SU-DHL-6 (cell line): ENCODE data around the gene MAP3K7CL.

Experiments used
- H2AFZ ChIP-seq: fragments of 200-600 bp; sonication (generic); 2 replicates; pipeline ENCODE4 v1.6.1; 2014; ENCODE audit warnings: low read depth, mild to moderate bottlenecking, moderate library complexity, mixed read lengths, antibody characterized with exemption, low read length; ENCODE audit not compliant: severe bottlenecking
- H3F3A ChIP-seq: fragments of 200-600 bp; shearing (Covaris generic); 2 replicates; pipeline ENCODE4 v1.6.0; 2016; ENCODE audit warnings: antibody characterized with exemption, mild to moderate bottlenecking; ENCODE audit not compliant: insufficient read depth
- H3K27ac ChIP-seq: fragments of 200-600 bp; sonication (generic); 2 replicates; pipeline ENCODE4 v1.5.1; 2016; ENCODE audit warnings: low read depth, mild to moderate bottlenecking, low read length, moderate library complexity, mixed read lengths
- H3K27me3 ChIP-seq: fragments of 200-600 bp; sonication (generic), shearing (Covaris generic); 2 replicates; pipeline ENCODE4 v1.6.0; 2014; ENCODE audit warnings: mild to moderate bottlenecking, low read length
- H3K36me3 ChIP-seq: fragments of 200-600 bp; sonication (generic); 2 replicates; pipeline ENCODE4 v1.6.1; 2014; ENCODE audit warnings: mild to moderate bottlenecking, low read length, mixed read lengths
- H3K4me2 ChIP-seq: fragments of 300-600, 200-600 bp; shearing (Covaris generic), sonication (generic); 2 replicates; pipeline ENCODE4 v1.6.0; 2014; ENCODE audit warnings: low read length, low read depth, mild to moderate bottlenecking; ENCODE audit not compliant: poor library complexity, severe bottlenecking
- H3K4me3 ChIP-seq: fragments of 200-600 bp; sonication (generic); 2 replicates; pipeline ENCODE4 v1.5.1; 2014; ENCODE audit warnings: antibody characterized with exemption, low read length, mild to moderate bottlenecking, mixed read lengths; ENCODE audit not compliant: insufficient read depth, poor library complexity, severe bottlenecking
- H3K79me2 ChIP-seq: fragments of 200-600 bp; sonication (generic); 2 replicates; pipeline ENCODE4 v1.6.1; 2014; ENCODE audit warnings: mild to moderate bottlenecking, low read length, moderate library complexity; ENCODE audit not compliant: insufficient read depth
- H3K9ac ChIP-seq: fragments of 200-600 bp; sonication (generic); 2 replicates; pipeline ENCODE4 v1.7.0; 2014; ENCODE audit warnings: mild to moderate bottlenecking, low read length
- H3K9me2 ChIP-seq: fragments of 200-600 bp; sonication (generic); replicated peaks from 2 replicates; pipeline ENCODE4 v1.6.1; 2014; ENCODE audit warnings: low read length; ENCODE audit not compliant: insufficient read depth
- H3K9me3 ChIP-seq: fragments of 200-600 bp; sonication (generic); 2 replicates; pipeline ENCODE4 v1.6.1; 2014; ENCODE audit warnings: low read length, mixed read lengths; ENCODE audit not compliant: insufficient read depth
- H4K20me1 ChIP-seq: fragments of 200-600 bp; sonication (generic); 2 replicates; pipeline ENCODE4 v1.6.1; 2014; ENCODE audit warnings: low read depth, mild to moderate bottlenecking, antibody characterized with exemption, low read length, moderate library complexity, mixed read lengths
- CTCF ChIP-seq: fragments of 200-600 bp; sonication (generic); IDR thresholded peaks from one replicate; pipeline ENCODE4 v1.5.1; 2017; ENCODE audit warnings: antibody characterized with exemption, mild to moderate bottlenecking, low read length, moderate library complexity; ENCODE audit not compliant: insufficient read depth, poor library complexity, severe bottlenecking
- EZH2phosphoT487 ChIP-seq: fragments of 200-600 bp; sonication (generic), shearing (Covaris generic); conservative IDR thresholded peaks from 2 replicates; pipeline ENCODE4 v1.6.1; 2018; ENCODE audit warnings: mild to moderate bottlenecking, antibody characterized with exemption, low read length, moderate library complexity, mixed read lengths

Gene MAP3K7CL

GRCh38 chr21:29130270-29130969, at the start of gene MAP3K7CL:
Gene MAP3K7CL, plus strand, starts transcription at chr21:29130644. Its CDS starts 2,701 bp downstream, at chr21:29133345.
- Histone ChIP-seq H3K4me2 (no peak within 1 kb of the TSS), H2AFZ (no peak within 1 kb of the TSS), H3K4me3 (no peak within 1 kb of the TSS)

GRCh38 chr21:29082046-29082815, 48.2 kb upstream of the MAP3K7CL start:
- TF ChIP-seq EZH2phosphoT487 (no peak), CTCF (no peak)
- H3K79me2 ChIP-seq: peaks cover 5% of the 10 kb centered on the region; the same call in 1 of the 2 replicates
- no peak overlapping the region for H3K27ac ChIP-seq
- H3K9me3 ChIP-seq: no peaks in the 10 kb centered on the region
- no peak overlapping the region for H2AFZ ChIP-seq
- H3K4me3 ChIP-seq: no peak overlapping the region
- H3K9ac ChIP-seq: no peak overlapping the region
- H3K4me2 ChIP-seq: no peak overlapping the region
- H3K27me3 ChIP-seq: no peaks in the 10 kb centered on the region
- no peaks in the 10 kb centered on the region for H3K9me2 ChIP-seq
- H3F3A ChIP-seq: peaks cover 23% of the 10 kb centered on the region
- H3K36me3 ChIP-seq: no peaks in the 10 kb centered on the region
- no peaks in the 10 kb centered on the region for H4K20me1 ChIP-seq

More at GRCh38 chr21:29130270-29130969, at the start of gene MAP3K7CL:
- Histone ChIP-seq H3K27me3 (no peaks in the 10 kb centered on the region), H3K79me2 (no peaks in the 10 kb centered on the region), H3K9ac (no peak within 1 kb of the TSS), H4K20me1 (no peaks in the 10 kb centered on the region), H3F3A (no peaks in the 10 kb centered on the region), H3K9me2 (no peaks in the 10 kb centered on the region), H3K36me3 (no peaks in the 10 kb centered on the region), H3K27ac (no peak within 1 kb of the TSS), H3K9me3 (no peaks in the 10 kb centered on the region)
- TF ChIP-seq CTCF (no peak), EZH2phosphoT487 (no peak)

GRCh38 chr21:29083306-29083705, 47.1 kb upstream of the MAP3K7CL start:
- Histone ChIP-seq H3K27me3 (no peaks in the 10 kb centered on the region), H4K20me1 (no peaks in the 10 kb centered on the region)

More at GRCh38 chr21:29083306-29083705, 47.1 kb upstream of the MAP3K7CL start:
- no peak overlapping the region for H3K4me2 ChIP-seq
- H2AFZ ChIP-seq: no peak overlapping the region
- no peaks in the 10 kb centered on the region for H3K36me3 ChIP-seq
- H3K27ac ChIP-seq: no peak overlapping the region
- TF ChIP-seq EZH2phosphoT487: no peak
- TF ChIP-seq CTCF: no peak
- no peaks in the 10 kb centered on the region for H3K9me3 ChIP-seq
- H3K79me2 ChIP-seq: peaks cover 5% of the 10 kb centered on the region; the same call in 1 of the 2 replicates
- no peak overlapping the region for H3K9ac ChIP-seq
- no peaks in the 10 kb centered on the region for H3K9me2 ChIP-seq
- peaks cover 15% of the 10 kb centered on the region for H3F3A ChIP-seq
- H3K4me3 ChIP-seq: no peak overlapping the region
